Stimulated activated memory B cell treated with anti-CD40 and anti-IgM and Interleukin-4, amounts not matched to agents 10 μg/mL and 1 μg/mL and 100 μg/mL, for 72 hours (primary cell): ENCODE measurements around the gene FAM3C.
"Not testable (repeated sequence)": the region's sequence is repeated elsewhere in the genome, so short reads cannot be mapped to it uniquely, and the experiment has no call there.

ENCODE experiments used
- ATAC-seq: fragments of 150-1000 bp; cut with Tn5 transposase; 2 replicates; pipeline ENCODE4 v1.10.0; 2021
- H3K27ac Mint-ChIP-seq: one replicate; pipeline ENCODE4 v1.8.0; 2022; ENCODE audit warnings: mild to moderate bottlenecking, mixed read lengths
- H3K27me3 Mint-ChIP-seq: one replicate; pipeline ENCODE4 v1.8.0; 2022; ENCODE audit warnings: mixed read lengths
- H3K36me3 Mint-ChIP-seq: one replicate; pipeline ENCODE4 v1.8.0; 2022; ENCODE audit warnings: mixed read lengths
- H3K4me1 Mint-ChIP-seq: one replicate; pipeline ENCODE4 v1.8.0; 2022; ENCODE audit warnings: mixed read lengths
- H3K4me3 Mint-ChIP-seq: one replicate; pipeline ENCODE4 v1.8.0; 2022; ENCODE audit warnings: mild to moderate bottlenecking, moderate library complexity, mixed read lengths
- H3K9me3 Mint-ChIP-seq: one replicate; pipeline ENCODE4 v1.8.0; 2022; ENCODE audit warnings: mixed read lengths

Gene FAM3C

GRCh38 chr7:121395961-121396757 is at the start of gene FAM3C:
TSS of gene FAM3C (minus strand) at chr7:121396308. CDS start at chr7:121382969, 13,339 bp downstream.
- Mint-ChIP-seq H3K36me3 (peaks cover 19% of the 10 kb centered on the region), H3K4me1 (peaks cover 27% of the 10 kb centered on the region), H3K9me3 (no peaks in the 10 kb centered on the region), H3K27ac (peak within 1 kb of the TSS; percentile 93), H3K27me3 (no peaks in the 10 kb centered on the region), H3K4me3 (peak within 1 kb of the TSS; percentile 88)
- peak; percentile 96 for ATAC-seq

GRCh38 chr7:121442845-121443244 is 46.7 kb upstream of the FAM3C start:
- no peak for ATAC-seq
- peaks cover 3% of the 10 kb centered on the region for H3K9me3 Mint-ChIP-seq
- no peaks in the 10 kb centered on the region for H3K27me3 Mint-ChIP-seq
- no peak overlapping the region for H3K4me3 Mint-ChIP-seq
- H3K36me3 Mint-ChIP-seq = no peaks in the 10 kb centered on the region
- no peak overlapping the region for H3K27ac Mint-ChIP-seq
- peaks cover 40% of the 10 kb centered on the region for H3K4me1 Mint-ChIP-seq

- no peaks in the 10 kb centered on the region for H3K27me3 Mint-ChIP-seq
- H3K9me3 Mint-ChIP-seq = peaks cover 3% of the 10 kb centered on the region
- H3K27ac Mint-ChIP-seq = peak overlapping the region; percentile 98
- no peaks in the 10 kb centered on the region for H3K36me3 Mint-ChIP-seq
- H3K4me3 Mint-ChIP-seq = peak overlapping the region; percentile 82
- peak; percentile 71 for ATAC-seq
- peaks cover 34% of the 10 kb centered on the region for H3K4me1 Mint-ChIP-seq
These were observed 44.9 kb upstream of the FAM3C start for GRCh38 chr7:121440857-121441503.

- Mint-ChIP-seq H3K4me1 (peaks cover 38% of the 10 kb centered on the region), H3K27ac (peak overlapping the region; percentile 98), H3K4me3 (peak overlapping the region; percentile 76)
- H3K27me3 Mint-ChIP-seq, H3K9me3 Mint-ChIP-seq, H3K36me3 Mint-ChIP-seq: not testable (repeated sequence)
- ATAC-seq = peak; percentile 78
These were observed 42.2 kb upstream of the FAM3C start for GRCh38 chr7:121438043-121438955.

- no peak overlapping the region for H3K4me3 Mint-ChIP-seq
- H3K36me3 Mint-ChIP-seq = no peaks in the 10 kb centered on the region
- peaks cover 46% of the 10 kb centered on the region for H3K4me1 Mint-ChIP-seq
- peaks cover 3% of the 10 kb centered on the region for H3K9me3 Mint-ChIP-seq
- no peaks in the 10 kb centered on the region for H3K27me3 Mint-ChIP-seq
- peak overlapping the region; percentile 98 for H3K27ac Mint-ChIP-seq
- ATAC-seq = no peak
These were observed 41.4 kb upstream of the FAM3C start for GRCh38 chr7:121437470-121437869.

GRCh38 chr7:121436688-121437087 is 40.6 kb upstream of the FAM3C start:
- Mint-ChIP-seq H3K27ac (no peak overlapping the region), H3K4me3 (no peak overlapping the region), H3K36me3 (no peaks in the 10 kb centered on the region), H3K27me3 (no peaks in the 10 kb centered on the region), H3K9me3 (peaks cover 3% of the 10 kb centered on the region), H3K4me1 (peaks cover 52% of the 10 kb centered on the region)
- ATAC-seq = no peak

GRCh38 chr7:121436136-121436535 is 40.0 kb upstream of the FAM3C start:
- Mint-ChIP-seq H3K9me3 (peaks cover 3% of the 10 kb centered on the region), H3K36me3 (no peaks in the 10 kb centered on the region), H3K27ac (no peak overlapping the region), H3K4me3 (no peak overlapping the region), H3K4me1 (peaks cover 49% of the 10 kb centered on the region), H3K27me3 (no peaks in the 10 kb centered on the region)
- ATAC-seq = no peak

- Mint-ChIP-seq H3K36me3 (peaks cover 5% of the 10 kb centered on the region), H3K4me3 (no peak overlapping the region), H3K27me3 (no peaks in the 10 kb centered on the region), H3K27ac (peak overlapping the region; percentile 61), H3K9me3 (peaks cover 3% of the 10 kb centered on the region), H3K4me1 (peaks cover 33% of the 10 kb centered on the region)
- no peak for ATAC-seq
These were observed 37.7 kb upstream of the FAM3C start for GRCh38 chr7:121433775-121434174.

- H3K4me3 Mint-ChIP-seq = peak overlapping the region; percentile 11
- H3K36me3 Mint-ChIP-seq = not testable (repeated sequence)
These were observed 36.4 kb upstream of the FAM3C start for GRCh38 chr7:121432486-121432885.

GRCh38 chr7:121431996-121432395 is 35.9 kb upstream of the FAM3C start:
- ATAC-seq = no peak
- peak overlapping the region; percentile 61 for H3K27ac Mint-ChIP-seq
- no peaks in the 10 kb centered on the region for H3K27me3 Mint-ChIP-seq
- peaks cover 3% of the 10 kb centered on the region for H3K9me3 Mint-ChIP-seq
- H3K4me3 Mint-ChIP-seq = no peak overlapping the region
- H3K36me3 Mint-ChIP-seq = peaks cover 5% of the 10 kb centered on the region
- H3K4me1 Mint-ChIP-seq = peaks cover 23% of the 10 kb centered on the region

More at GRCh38 chr7:121432486-121432885, 36.4 kb upstream of the FAM3C start:
- peaks cover 23% of the 10 kb centered on the region for H3K4me1 Mint-ChIP-seq
- H3K27ac Mint-ChIP-seq = peak overlapping the region; percentile 61
- H3K27me3 Mint-ChIP-seq, H3K9me3 Mint-ChIP-seq, ATAC-seq: not testable (repeated sequence)

GRCh38 chr7:121431389-121431995 is 35.4 kb upstream of the FAM3C start:
- Mint-ChIP-seq H3K27me3 (no peaks in the 10 kb centered on the region), H3K4me1 (peaks cover 23% of the 10 kb centered on the region)
- no peak for ATAC-seq

GRCh38 chr7:121430558-121430957 is 34.5 kb upstream of the FAM3C start:
- H3K27me3 Mint-ChIP-seq = no peaks in the 10 kb centered on the region

More at GRCh38 chr7:121431389-121431995, 35.4 kb upstream of the FAM3C start:
- Mint-ChIP-seq H3K27ac (peak overlapping the region; percentile 61), H3K4me3 (no peak overlapping the region), H3K9me3 (peaks cover 3% of the 10 kb centered on the region), H3K36me3 (peaks cover 5% of the 10 kb centered on the region)

GRCh38 chr7:121429798-121430197 is 33.7 kb upstream of the FAM3C start:
- Mint-ChIP-seq H3K9me3 (peaks cover 3% of the 10 kb centered on the region), H3K27me3 (no peaks in the 10 kb centered on the region), H3K36me3 (peaks cover 5% of the 10 kb centered on the region), H3K27ac (no peak overlapping the region), H3K4me3 (no peak overlapping the region), H3K4me1 (peaks cover 23% of the 10 kb centered on the region)
- ATAC-seq = no peak

More at GRCh38 chr7:121430558-121430957, 34.5 kb upstream of the FAM3C start:
- ATAC-seq = no peak
- H3K4me3 Mint-ChIP-seq = no peak overlapping the region
- no peak overlapping the region for H3K27ac Mint-ChIP-seq
- peaks cover 3% of the 10 kb centered on the region for H3K9me3 Mint-ChIP-seq
- H3K36me3 Mint-ChIP-seq = peaks cover 5% of the 10 kb centered on the region
- H3K4me1 Mint-ChIP-seq = peaks cover 23% of the 10 kb centered on the region

- Mint-ChIP-seq H3K36me3 (peaks cover 5% of the 10 kb centered on the region), H3K9me3 (peaks cover 3% of the 10 kb centered on the region), H3K27ac (no peak overlapping the region), H3K4me3 (no peak overlapping the region), H3K27me3 (peaks cover 6% of the 10 kb centered on the region), H3K4me1 (peaks cover 23% of the 10 kb centered on the region)
- ATAC-seq = no peak
These were observed 32.9 kb upstream of the FAM3C start for GRCh38 chr7:121428855-121429489.
